Osteoblast (primary cell): ENCODE results near the gene NATD1. TPM values are rescaled to one million over a fixed set of nuclear protein-coding genes. Genes with fewer than 3 reads are reported as not detected.
"Not testable (repeated sequence)": the region's sequence is repeated elsewhere in the genome, so short reads cannot be mapped to it uniquely, and the experiment has no call there.

Source experiments
- DNase-seq: peaks from one replicate; pipeline ENCODE4 v3.0.0; 2011; ENCODE audit warnings: low spot score, mixed read lengths; ENCODE audit not compliant: insufficient read length; ENCODE audit errors: missing footprints
- H2AFZ ChIP-seq: 2 replicates; pipeline ENCODE4 v1.6.0; 2011; ENCODE audit warnings: mild to moderate bottlenecking, low read length
- H3K27ac ChIP-seq: 2 replicates; pipeline ENCODE4 v1.5.1; 2011; ENCODE audit warnings: mild to moderate bottlenecking, low read depth, low read length, moderate library complexity
- H3K27me3 ChIP-seq: 2 replicates; pipeline ENCODE4 v1.6.0; 2012; ENCODE audit warnings: mild to moderate bottlenecking, control low read depth, inconsistent platforms, low read length, moderate library complexity; ENCODE audit not compliant: insufficient read depth
- H3K36me3 ChIP-seq: 2 replicates; pipeline ENCODE4 v1.5.1; 2011; ENCODE audit warnings: mild to moderate bottlenecking, low read length, control low read depth, moderate library complexity; ENCODE audit not compliant: insufficient read depth
- H3K4me1 ChIP-seq: 2 replicates; pipeline ENCODE4 v1.5.1; 2011; ENCODE audit warnings: mild to moderate bottlenecking, low read length, control low read depth, moderate library complexity; ENCODE audit not compliant: insufficient read depth
- H3K4me2 ChIP-seq: 2 replicates; pipeline ENCODE4 v1.6.0; 2011; ENCODE audit warnings: mild to moderate bottlenecking, low read length; ENCODE audit not compliant: insufficient read depth
- H3K4me3 ChIP-seq: fragments of 200-600 bp; sonication (generic); 3 replicates; pipeline ENCODE4 v1.5.1; 2012; ENCODE audit warnings: mild to moderate bottlenecking, low read length, inconsistent platforms; ENCODE audit not compliant: insufficient read depth
- H3K79me2 ChIP-seq: 2 replicates; pipeline ENCODE4 v1.6.0; 2012; ENCODE audit warnings: mild to moderate bottlenecking, low read length, control low read depth, inconsistent platforms; ENCODE audit not compliant: insufficient read depth
- H3K9me3 ChIP-seq: 2 replicates; pipeline ENCODE4 v1.5.1; 2011; ENCODE audit warnings: low read depth, low read length, control low read depth
- H4K20me1 ChIP-seq: 2 replicates; pipeline ENCODE4 v1.6.0; 2012; ENCODE audit warnings: mild to moderate bottlenecking, low read length, control low read depth; ENCODE audit not compliant: insufficient read depth
- total RNA-seq: library from RNA; depleted of rRNA; stranded (reverse); fragments of >200 nt; gene quantifications from 2 replicates; pipeline ENCODE4 v1.2.3, GENCODE V29; 2012
- TF ChIP-seq, protein P1 (sequence below): IDR thresholded peaks from 2 replicates; pipeline ENCODE4 v1.5.1; 2011; ENCODE audit warnings: mild to moderate bottlenecking, low read depth, low read length, moderate library complexity; ENCODE audit errors: extremely low read depth

NATD1 gene
- total RNA-seq, 1 donor, result 15.2 TPM

DNA sequence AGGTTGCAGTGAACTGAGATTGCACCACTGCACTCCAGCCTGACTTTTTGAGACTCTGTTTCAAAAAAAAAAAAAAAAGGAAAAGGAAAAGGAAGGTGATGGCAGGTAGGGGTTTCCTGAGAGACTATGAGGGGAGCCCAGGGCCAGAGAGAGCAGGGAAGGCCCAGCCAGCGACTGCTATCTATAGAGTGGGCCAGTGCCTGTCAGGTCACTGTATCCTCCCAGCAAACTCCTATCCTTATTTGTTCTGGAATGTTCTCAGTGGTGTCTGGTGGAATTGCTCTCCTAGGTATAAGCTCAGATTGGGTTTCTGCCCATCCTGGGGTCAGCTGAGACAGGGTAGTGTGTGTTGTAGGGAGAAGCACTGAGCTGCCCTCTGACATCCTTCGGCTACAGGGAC lies 24.4 kb downstream of the NATD1 start:
- no peak overlapping the region for H2AFZ ChIP-seq
- no peak overlapping the region for H3K4me3 ChIP-seq
- no peaks in the 10 kb centered on the region for H3K4me1 ChIP-seq
- H3K4me2 ChIP-seq, result no peak overlapping the region
- no peak for DNase-seq
- H3K36me3 ChIP-seq, result no peaks in the 10 kb centered on the region
- H3K9me3 ChIP-seq, result peaks cover 3% of the 10 kb centered on the region
- no peaks in the 10 kb centered on the region for H3K79me2 ChIP-seq
- H3K27ac ChIP-seq, result no peak overlapping the region
- TF ChIP-seq, protein P1, sequence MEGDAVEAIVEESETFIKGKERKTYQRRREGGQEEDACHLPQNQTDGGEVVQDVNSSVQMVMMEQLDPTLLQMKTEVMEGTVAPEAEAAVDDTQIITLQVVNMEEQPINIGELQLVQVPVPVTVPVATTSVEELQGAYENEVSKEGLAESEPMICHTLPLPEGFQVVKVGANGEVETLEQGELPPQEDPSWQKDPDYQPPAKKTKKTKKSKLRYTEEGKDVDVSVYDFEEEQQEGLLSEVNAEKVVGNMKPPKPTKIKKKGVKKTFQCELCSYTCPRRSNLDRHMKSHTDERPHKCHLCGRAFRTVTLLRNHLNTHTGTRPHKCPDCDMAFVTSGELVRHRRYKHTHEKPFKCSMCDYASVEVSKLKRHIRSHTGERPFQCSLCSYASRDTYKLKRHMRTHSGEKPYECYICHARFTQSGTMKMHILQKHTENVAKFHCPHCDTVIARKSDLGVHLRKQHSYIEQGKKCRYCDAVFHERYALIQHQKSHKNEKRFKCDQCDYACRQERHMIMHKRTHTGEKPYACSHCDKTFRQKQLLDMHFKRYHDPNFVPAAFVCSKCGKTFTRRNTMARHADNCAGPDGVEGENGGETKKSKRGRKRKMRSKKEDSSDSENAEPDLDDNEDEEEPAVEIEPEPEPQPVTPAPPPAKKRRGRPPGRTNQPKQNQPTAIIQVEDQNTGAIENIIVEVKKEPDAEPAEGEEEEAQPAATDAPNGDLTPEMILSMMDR, result no peak
- no peaks in the 10 kb centered on the region for H4K20me1 ChIP-seq
- H3K27me3 ChIP-seq, result no peaks in the 10 kb centered on the region

DNA sequence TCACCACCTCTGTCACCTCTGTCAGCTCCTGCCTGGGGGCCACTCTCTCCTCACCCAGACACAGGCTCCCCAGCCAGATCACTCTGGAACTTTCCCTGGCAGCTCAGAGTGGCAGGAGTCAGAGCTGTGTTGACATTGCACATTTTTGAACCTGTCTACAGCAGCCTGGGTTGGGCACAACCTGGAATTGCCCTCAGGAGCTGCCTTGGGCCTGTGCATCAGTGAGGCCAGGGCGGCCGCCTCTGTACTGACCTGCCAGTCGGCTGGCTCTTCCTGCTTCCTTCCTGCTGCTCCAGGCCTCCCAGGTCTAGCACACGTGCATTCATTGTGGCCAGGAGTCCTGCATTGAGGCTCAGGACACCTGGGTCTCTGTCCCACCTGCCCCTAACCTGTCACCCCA lies 25.1 kb downstream of the NATD1 start:
- no peaks in the 10 kb centered on the region for H3K79me2 ChIP-seq
- no peaks in the 10 kb centered on the region for H3K36me3 ChIP-seq

DNA sequence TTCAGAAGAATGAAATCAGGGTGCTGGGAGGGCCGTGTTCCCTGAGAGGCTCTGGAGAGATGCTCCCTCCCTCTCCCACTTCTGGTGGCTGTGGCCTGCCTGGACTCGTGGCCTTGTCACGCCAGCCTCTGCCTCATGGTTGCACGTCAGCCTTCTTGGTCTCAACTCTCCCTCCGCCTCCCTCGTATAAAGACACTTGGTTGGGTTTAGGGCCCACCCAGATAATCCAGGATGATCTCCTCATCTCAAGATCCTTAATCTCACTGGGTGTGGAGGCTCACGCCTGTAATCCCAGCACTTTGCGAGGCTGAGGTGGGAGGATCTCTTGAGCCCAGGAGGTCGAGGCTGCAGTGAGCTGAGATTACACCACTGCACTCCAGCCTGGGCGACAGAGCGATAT lies 25.9 kb downstream of the NATD1 start:
- not testable (repeated sequence) for H3K79me2 ChIP-seq, H3K27me3 ChIP-seq, H3K36me3 ChIP-seq, H3K4me3 ChIP-seq, H3K27ac ChIP-seq, H3K4me1 ChIP-seq, H3K9me3 ChIP-seq, DNase-seq, H2AFZ ChIP-seq, H3K4me2 ChIP-seq, H4K20me1 ChIP-seq

More for the DNA sequence above, 25.1 kb downstream of the NATD1 start:
- Histone ChIP-seq H3K9me3 (peaks cover 3% of the 10 kb centered on the region), H3K4me3 (no peak overlapping the region), H3K27me3 (no peaks in the 10 kb centered on the region), H3K27ac (no peak overlapping the region), H3K4me1 (no peaks in the 10 kb centered on the region), H3K4me2 (no peak overlapping the region), H4K20me1 (no peaks in the 10 kb centered on the region), H2AFZ (no peak overlapping the region)
- TF ChIP-seq, protein P1, result no peak
- no peak for DNase-seq

DNA sequence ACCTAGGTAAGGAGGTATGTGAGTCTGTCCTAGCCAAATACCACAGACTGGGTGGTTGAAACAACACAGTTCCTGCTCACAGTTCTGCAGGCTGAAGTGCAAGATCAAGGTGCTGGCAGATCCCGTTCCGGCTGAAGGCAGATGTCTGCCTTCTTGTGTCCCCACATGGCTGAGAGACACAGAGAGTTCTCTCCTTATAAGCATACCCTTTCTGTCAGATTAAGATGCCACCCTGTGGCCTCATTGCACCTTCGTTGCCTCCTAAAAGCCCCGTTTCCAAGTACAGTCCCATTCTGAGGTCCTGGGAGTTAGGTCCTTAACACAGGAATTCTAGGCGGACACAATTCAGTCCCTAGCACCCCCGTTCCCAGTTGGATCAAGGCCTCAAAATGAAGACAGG lies 30.1 kb downstream of the NATD1 start:
- TF ChIP-seq, protein P1, result no peak
- Histone ChIP-seq H2AFZ (no peak overlapping the region), H3K27ac (no peak overlapping the region), H3K9me3 (no peaks in the 10 kb centered on the region), H3K27me3 (no peaks in the 10 kb centered on the region), H4K20me1 (peaks cover 9% of the 10 kb centered on the region), H3K79me2 (peaks cover 9% of the 10 kb centered on the region), H3K36me3 (peaks cover 18% of the 10 kb centered on the region), H3K4me3 (no peak overlapping the region), H3K4me1 (no peaks in the 10 kb centered on the region), H3K4me2 (no peak overlapping the region)
- DNase-seq, result no peak
